HEK293 (cell line): ENCODE measurements around the gene LAMTOR4.

Experiments
- CTCF ChIA-PET: fragments of 350-600 bp; formaldehyde crosslinking; extraction: SDS; loops from one replicate; lab custom pipeline; 2021; ENCODE audit warnings: antibody characterized with exemption; lab: Yijun Ruan, JAX
- POLR2A ChIA-PET: fragments of 300-600 bp; formaldehyde crosslinking; extraction: SDS; loops from one replicate; lab custom pipeline; 2020; ENCODE audit warnings: antibody characterized with exemption, inconsistent platforms; lab: Yijun Ruan, JAX
- H3K27ac ChIP-seq: fragments of 200-500 bp; sonication (Bioruptor generic); 2 replicates; pipeline ENCODE4 v1.5.1; 2014; ENCODE audit warnings: low read depth, low read length, control low read depth, inconsistent platforms; ENCODE audit errors: extremely low read depth
- H3K36me3 ChIP-seq, 2 experiments: fragments of 200-500 bp in 1 of 2; sonication (Bioruptor generic) in 1 of 2; 1 replicate in 1 of 2; 2 replicates in 1 of 2; pipeline ENCODE4 v1.5.1; 2014 to 2017; ENCODE audit warnings: inconsistent platforms in 2 of 2, low read length in 2 of 2; ENCODE audit not compliant: control insufficient read depth in 2 of 2, insufficient read depth in 1 of 2
- H3K4me1 ChIP-seq: fragments of 200-500 bp; sonication (Bioruptor generic); 2 replicates; pipeline ENCODE4 v1.5.1; 2014; ENCODE audit warnings: mild to moderate bottlenecking, low read length, inconsistent platforms; ENCODE audit not compliant: control insufficient read depth, insufficient read depth
- H3K4me3 ChIP-seq: 2 replicates; pipeline ENCODE4 v1.5.1; 2011; ENCODE audit warnings: low read depth, mild to moderate bottlenecking, control low read depth, low read length, moderate library complexity
- H3K9me3 ChIP-seq: fragments of 200-500 bp; sonication (Bioruptor generic); 2 replicates; pipeline ENCODE4 v1.5.1; 2014; ENCODE audit warnings: low read depth, low read length, inconsistent platforms; ENCODE audit not compliant: control insufficient read depth, insufficient read depth
- ATF2 ChIP-seq: fragments of 450-650 bp; formaldehyde crosslinking; IDR thresholded peaks from 2 replicates; pipeline ENCODE4 v1.5.1; 2016; ENCODE audit warnings: missing biosample characterization, missing genetic modification characterization, low read depth
- GLIS2 ChIP-seq: fragments of 450-650 bp; formaldehyde crosslinking; IDR thresholded peaks from 2 replicates; pipeline ENCODE4 v1.5.1; 2016; ENCODE audit warnings: missing biosample characterization, missing genetic modification characterization
- PRDM4 ChIP-seq: fragments of 450-650 bp; formaldehyde crosslinking; IDR thresholded peaks from 2 replicates; pipeline ENCODE4 v1.5.1; 2017; ENCODE audit warnings: missing biosample characterization, missing genetic modification characterization
- TCF7L2 ChIP-seq: IDR thresholded peaks from 2 replicates; pipeline ENCODE4 v1.6.1; 2011; ENCODE audit warnings: low read depth, mild to moderate bottlenecking, inconsistent platforms, low read length, moderate library complexity, borderline replicate concordance
- TSHZ1 ChIP-seq: fragments of 450-650 bp; formaldehyde crosslinking; IDR thresholded peaks from 2 replicates; pipeline ENCODE4 v1.5.1; 2016; ENCODE audit warnings: missing biosample characterization, missing genetic modification characterization, borderline replicate concordance
- ZBTB7A ChIP-seq: fragments of 450-650 bp; formaldehyde crosslinking; IDR thresholded peaks from 2 replicates; pipeline ENCODE4 v1.5.1; 2016; ENCODE audit warnings: low read depth, missing biosample characterization, missing genetic modification characterization
- ZFP3 ChIP-seq: fragments of 450-650 bp; formaldehyde crosslinking; IDR thresholded peaks from 2 replicates; pipeline ENCODE4 v1.5.1; 2016; ENCODE audit warnings: low read depth, missing biosample characterization, missing genetic modification characterization
- ZNF211 ChIP-seq: fragments of 450-650 bp; formaldehyde crosslinking; IDR thresholded peaks from 2 replicates; pipeline ENCODE4 v1.5.1; 2016; ENCODE audit warnings: low read depth, missing biosample characterization, missing genetic modification characterization
- ZNF266 ChIP-seq: fragments of 450-650 bp; formaldehyde crosslinking; IDR thresholded peaks from 2 replicates; pipeline ENCODE4 v1.5.1; 2016; ENCODE audit warnings: missing biosample characterization, missing genetic modification characterization, low read depth
- ZNF449 ChIP-seq: fragments of 450-650 bp; formaldehyde crosslinking; IDR thresholded peaks from 2 replicates; pipeline ENCODE4 v1.5.1; 2017; ENCODE audit warnings: missing biosample characterization, mild to moderate bottlenecking, missing genetic modification characterization, moderate library complexity
- ZNF513 ChIP-seq: fragments of 450-650 bp; IDR thresholded peaks from 2 replicates; pipeline ENCODE4 v1.5.1; 2018; ENCODE audit warnings: missing biosample characterization, missing genetic modification characterization
- ZNF518A ChIP-seq: fragments of 450-650 bp; formaldehyde crosslinking; conservative IDR thresholded peaks from 2 replicates; pipeline ENCODE4 v1.5.1; 2016; ENCODE audit warnings: low read depth, missing biosample characterization, missing genetic modification characterization
- ZNF530 ChIP-seq: fragments of 450-650 bp; formaldehyde crosslinking; IDR thresholded peaks from 2 replicates; pipeline ENCODE4 v1.5.1; 2016; ENCODE audit warnings: low read depth, missing biosample characterization, missing genetic modification characterization
- ZNF548 ChIP-seq: fragments of 450-650 bp; formaldehyde crosslinking; IDR thresholded peaks from 2 replicates; pipeline ENCODE4 v1.5.1; 2016; ENCODE audit warnings: missing biosample characterization, missing genetic modification characterization
- ZNF561 ChIP-seq: fragments of 450-650 bp; IDR thresholded peaks from 2 replicates; pipeline ENCODE4 v1.5.1; 2018; ENCODE audit warnings: missing biosample characterization, missing genetic modification characterization, borderline replicate concordance

Gene LAMTOR4

GRCh38 chr7:100159099-100159623 lies 10.4 kb downstream of the LAMTOR4 start (continued):
- TF ChIP-seq ZNF513 (tag by site-specific recombination) (no peak), ATF2 (tag by site-specific recombination) (no peak), GLIS2 (tag by site-specific recombination) (no peak), ZNF518A (no peak), ZFP3 (tag by site-specific recombination) (no peak)

GRCh38 chr7:100160067-100160466 lies 11.3 kb downstream of the LAMTOR4 start:
- H3K9me3 ChIP-seq: no peaks in the 10 kb centered on the region
- TF ChIP-seq PRDM4 (tag by site-specific recombination) (no peak), ZNF530 (no peak), TCF7L2 (no peak), ZBTB7A (tag by site-specific recombination) (no peak), ZNF561 (tag by site-specific recombination) (no peak), ZNF449 (tag by site-specific recombination) (no peak), ZNF211 (tag by site-specific recombination) (no peak), ZNF266 (tag by site-specific recombination) (no peak), ZNF548 (tag by site-specific recombination) (no peak), TSHZ1 (tag by site-specific recombination) (no peak)
- no peak overlapping the region for H3K4me3 ChIP-seq
- H3K36me3 ChIP-seq: peaks cover 0 to 20% of the 10 kb centered on the region in 2 experiments; a peak in 1 of 3 replicates
- POLR2A ChIA-PET: interaction anchor here (0.8 to 4.3 kb wide), 2 partner anchors 11 to 13 kb away, joined by 3 to 38 read pairs; partner anchors contain the start of gene LAMTOR4
- CTCF ChIA-PET: interaction anchor here (1.9 kb wide), 1 partner anchor 27 kb away, joined by 7 read pairs; no protein-coding TSS in a partner anchor
- no peak overlapping the region for H3K27ac ChIP-seq
- peaks cover 3% of the 10 kb centered on the region; the same call in 1 of the 2 replicates for H3K4me1 ChIP-seq
